ENCODE data around the gene UCP3. TPM values are rescaled to one million over a fixed set of nuclear protein-coding genes. Genes with fewer than 3 reads are reported as not detected.
A peak's percentile ranks its signal among the peaks of the same experiment; 100 is the strongest.

UCP3 gene
- total RNA-seq, 1 experiment from 2014 or later: 1.3 TPM

DNA sequence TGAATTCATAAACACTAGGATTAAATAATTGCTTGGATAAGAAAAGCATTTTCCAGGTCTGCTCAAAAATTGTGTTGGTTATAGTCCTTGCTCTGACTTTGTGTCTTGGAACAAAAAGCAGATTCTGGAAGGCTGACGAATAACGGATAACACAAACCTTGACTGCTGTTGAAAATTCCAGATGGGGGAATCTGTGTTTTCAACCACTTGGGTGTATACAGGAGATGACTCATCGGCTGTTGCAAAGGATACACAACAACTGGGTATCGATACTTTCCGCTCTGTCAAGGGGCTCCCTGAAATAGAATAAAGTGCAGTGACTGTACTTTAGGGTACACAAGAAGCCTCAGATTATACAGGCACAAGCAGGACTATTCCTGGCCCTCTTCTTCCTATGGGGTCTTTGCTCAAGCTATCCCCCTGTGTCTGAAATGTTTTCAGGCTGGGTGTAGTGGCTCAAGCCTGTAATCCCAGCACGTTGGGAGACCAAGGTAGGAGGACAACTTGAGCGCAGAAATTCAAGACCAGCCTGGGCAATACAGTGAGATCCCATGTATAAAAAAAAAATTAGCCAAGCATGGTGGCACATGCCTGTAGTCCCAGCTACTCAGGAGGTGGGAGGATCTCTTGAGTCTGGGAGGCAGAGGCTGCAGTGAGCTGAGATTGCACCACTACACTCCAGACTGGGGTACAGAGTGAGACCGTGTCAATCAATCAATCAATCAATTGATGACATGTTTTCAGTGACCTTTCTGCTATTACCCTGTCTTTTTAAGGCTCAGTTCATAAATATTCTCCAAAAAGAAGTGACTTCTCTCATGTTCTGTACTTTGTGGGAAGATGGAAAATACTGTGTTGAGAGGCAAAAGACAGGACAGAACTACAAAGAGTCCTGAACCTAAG is 48.6 kb upstream of the UCP3 start:
- Histone ChIP-seq H3K36me3 (ENCODE audit: control insufficient read depth in 1 of 2, insufficient read depth in 2 of 2, low read length in 2 of 2) (no peaks in the 10 kb centered on the region), H3K9me2 (ENCODE audit: insufficient read depth) (no peaks in the 10 kb centered on the region), H3K79me2 (ENCODE audit: insufficient read depth, low read length) (no peaks in the 10 kb centered on the region), H3K27me3 (ENCODE audit: insufficient read depth, low read length) (no peaks in the 10 kb centered on the region), H3K4me1 (ENCODE audit: control insufficient read depth in 1 of 2, insufficient read depth in 2 of 2, low read length in 2 of 2) (peaks cover 3 to 20% of the 10 kb centered on the region in 2 experiments; a peak in 3 of 4 replicates), H3K27ac (ENCODE audit: low read depth, low read length) (no peak overlapping the region), H3K9me3 (ENCODE audit: control insufficient read depth in 1 of 2, insufficient read depth in 1 of 2, low read depth in 1 of 2, low read length in 2 of 2) (no peaks in the 10 kb centered on the region), H2AFZ (ENCODE audit: low read depth, low read length, poor library complexity, severe bottlenecking) (no peak overlapping the region), H4K20me1 (ENCODE audit: insufficient read depth) (no peaks in the 10 kb centered on the region), H3K4me2 (ENCODE audit: low read length) (no peak overlapping the region), H3K9ac (ENCODE audit: low read length) (no peak overlapping the region), H3K4me3 (replicated peaks in 1 of 2; ENCODE audit: low read depth in 1 of 2, low read length in 2 of 2) (no peak overlapping the region)
- ATAC-seq: no peak
- TF ChIP-seq, protein P1, sequence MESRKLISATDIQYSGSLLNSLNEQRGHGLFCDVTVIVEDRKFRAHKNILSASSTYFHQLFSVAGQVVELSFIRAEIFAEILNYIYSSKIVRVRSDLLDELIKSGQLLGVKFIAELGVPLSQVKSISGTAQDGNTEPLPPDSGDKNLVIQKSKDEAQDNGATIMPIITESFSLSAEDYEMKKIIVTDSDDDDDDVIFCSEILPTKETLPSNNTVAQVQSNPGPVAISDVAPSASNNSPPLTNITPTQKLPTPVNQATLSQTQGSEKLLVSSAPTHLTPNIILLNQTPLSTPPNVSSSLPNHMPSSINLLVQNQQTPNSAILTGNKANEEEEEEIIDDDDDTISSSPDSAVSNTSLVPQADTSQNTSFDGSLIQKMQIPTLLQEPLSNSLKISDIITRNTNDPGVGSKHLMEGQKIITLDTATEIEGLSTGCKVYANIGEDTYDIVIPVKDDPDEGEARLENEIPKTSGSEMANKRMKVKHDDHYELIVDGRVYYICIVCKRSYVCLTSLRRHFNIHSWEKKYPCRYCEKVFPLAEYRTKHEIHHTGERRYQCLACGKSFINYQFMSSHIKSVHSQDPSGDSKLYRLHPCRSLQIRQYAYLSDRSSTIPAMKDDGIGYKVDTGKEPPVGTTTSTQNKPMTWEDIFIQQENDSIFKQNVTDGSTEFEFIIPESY (IDR thresholded peaks at IDR 0.05; ENCODE audit: extremely low read depth, insufficient replicate concordance, low read length): no peak
- TF ChIP-seq JUND (IDR thresholded peaks at IDR 0.05) (peak; percentile 40), SP1 (IDR thresholded peaks at IDR 0.05; ENCODE audit: low read depth) (0 out of 2 replicates have a peak, but pooled peaks have one; percentile 15), FOSL1 (IDR thresholded peaks at IDR 0.05; ENCODE audit: low read depth) (peak; percentile 59), ZNF274 (IDR thresholded peaks at IDR 0.05; ENCODE audit: low read depth, low read length) (no peak)
- BruUV-seq (replicated peaks): no TSS peak
- ChIA-PET POLR2A (no interaction called here), CTCF (no interaction called here), RAD21 (ENCODE audit: low non-redundant PET in 1 of 2, low total read pairs in 2 of 2, uncharacterized antibody in 2 of 2, unreplicated experiment in 2 of 2) (no interaction called here)
- DNase-seq (ENCODE audit: low read depth, low spot score): peak; percentile 2
- intact Hi-C loops (cut with micrococcal nuclease): no loop called here

DNA sequence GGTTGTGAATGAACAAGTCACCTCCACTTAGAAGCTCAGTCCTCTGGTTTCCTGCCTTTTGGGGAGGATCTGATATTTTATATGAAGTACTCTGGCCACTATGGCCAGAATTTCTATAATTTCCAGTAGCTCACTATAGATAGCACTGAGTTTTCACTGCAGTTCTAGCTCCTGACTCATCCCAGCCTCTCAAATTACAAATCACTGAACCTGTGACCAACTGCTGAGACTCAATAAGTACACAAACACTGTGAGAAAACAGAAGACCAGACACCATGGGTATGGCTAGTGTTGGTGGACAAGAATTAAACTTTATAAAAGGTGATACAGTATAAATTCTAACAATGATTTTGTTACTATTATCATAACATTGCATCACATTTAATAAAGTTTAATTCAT is 47.1 kb upstream of the UCP3 start:
- RAD21 ChIA-PET (ENCODE audit: low non-redundant PET in 1 of 2, low total read pairs in 2 of 2, uncharacterized antibody in 2 of 2, unreplicated experiment in 2 of 2): no interaction called here
- peak overlapping the region; percentile 22 for H3K4me2 ChIP-seq (ENCODE audit: low read length)

More for the DNA sequence above, 47.1 kb upstream of the UCP3 start:
- intact Hi-C loops (cut with micrococcal nuclease): no loop called here
- no peak for TF ChIP-seq CBX3 (IDR thresholded peaks at IDR 0.05; ENCODE audit: low read depth)
- TF ChIP-seq FOSL1 (IDR thresholded peaks at IDR 0.05; ENCODE audit: low read depth): peak; percentile 47
- TF ChIP-seq, protein P2, sequence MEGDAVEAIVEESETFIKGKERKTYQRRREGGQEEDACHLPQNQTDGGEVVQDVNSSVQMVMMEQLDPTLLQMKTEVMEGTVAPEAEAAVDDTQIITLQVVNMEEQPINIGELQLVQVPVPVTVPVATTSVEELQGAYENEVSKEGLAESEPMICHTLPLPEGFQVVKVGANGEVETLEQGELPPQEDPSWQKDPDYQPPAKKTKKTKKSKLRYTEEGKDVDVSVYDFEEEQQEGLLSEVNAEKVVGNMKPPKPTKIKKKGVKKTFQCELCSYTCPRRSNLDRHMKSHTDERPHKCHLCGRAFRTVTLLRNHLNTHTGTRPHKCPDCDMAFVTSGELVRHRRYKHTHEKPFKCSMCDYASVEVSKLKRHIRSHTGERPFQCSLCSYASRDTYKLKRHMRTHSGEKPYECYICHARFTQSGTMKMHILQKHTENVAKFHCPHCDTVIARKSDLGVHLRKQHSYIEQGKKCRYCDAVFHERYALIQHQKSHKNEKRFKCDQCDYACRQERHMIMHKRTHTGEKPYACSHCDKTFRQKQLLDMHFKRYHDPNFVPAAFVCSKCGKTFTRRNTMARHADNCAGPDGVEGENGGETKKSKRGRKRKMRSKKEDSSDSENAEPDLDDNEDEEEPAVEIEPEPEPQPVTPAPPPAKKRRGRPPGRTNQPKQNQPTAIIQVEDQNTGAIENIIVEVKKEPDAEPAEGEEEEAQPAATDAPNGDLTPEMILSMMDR (IDR thresholded peaks at IDR 0.05 in 2 of 3, conservative IDR thresholded peaks at IDR 0.05 in 1 of 3; ENCODE audit: borderline replicate concordance in 1 of 3, insufficient read depth in 1 of 3, low read depth in 2 of 3, low read length in 2 of 3): no peak
- no peak for TF ChIP-seq JUND (IDR thresholded peaks at IDR 0.05)
- BruUV-seq (replicated peaks): no TSS peak
- Histone ChIP-seq H3K4me3 (replicated peaks in 1 of 2; ENCODE audit: low read depth in 1 of 2, low read length in 2 of 2) (no peak overlapping the region), H3K27ac (ENCODE audit: low read depth, low read length) (no peak overlapping the region), H3K4me1 (ENCODE audit: control insufficient read depth in 1 of 2, insufficient read depth in 2 of 2, low read length in 2 of 2) (peaks cover 3 to 20% of the 10 kb centered on the region in 2 experiments; a peak in 3 of 4 replicates), H3K27me3 (ENCODE audit: insufficient read depth, low read length) (no peaks in the 10 kb centered on the region), H3K9me3 (ENCODE audit: control insufficient read depth in 1 of 2, insufficient read depth in 1 of 2, low read depth in 1 of 2, low read length in 2 of 2) (no peaks in the 10 kb centered on the region), H3K36me3 (ENCODE audit: control insufficient read depth in 1 of 2, insufficient read depth in 2 of 2, low read length in 2 of 2) (no peaks in the 10 kb centered on the region), H3K9ac (ENCODE audit: low read length) (no peak overlapping the region), H3K79me2 (ENCODE audit: insufficient read depth, low read length) (no peaks in the 10 kb centered on the region), H4K20me1 (ENCODE audit: insufficient read depth) (no peaks in the 10 kb centered on the region), H2AFZ (ENCODE audit: low read depth, low read length, poor library complexity, severe bottlenecking) (no peak overlapping the region), H3K9me2 (ENCODE audit: insufficient read depth) (no peaks in the 10 kb centered on the region)
- DNase-seq (ENCODE audit: low read depth, low spot score) (peak; percentile 4), ATAC-seq (peak; percentile 52; the same call in 1 of the 2 replicates)
- ChIA-PET CTCF (no interaction called here), POLR2A (no interaction called here)

Measured in HCT116 (cell line).